DMS53 (cell line): Measurements from ENCODE around the gene DLX4.

ENCODE experiments used
- DNase-seq: peaks from one replicate; lab custom pipeline; 2025; lab: John Stamatoyannopoulos, UW

DLX4 gene

DNA sequence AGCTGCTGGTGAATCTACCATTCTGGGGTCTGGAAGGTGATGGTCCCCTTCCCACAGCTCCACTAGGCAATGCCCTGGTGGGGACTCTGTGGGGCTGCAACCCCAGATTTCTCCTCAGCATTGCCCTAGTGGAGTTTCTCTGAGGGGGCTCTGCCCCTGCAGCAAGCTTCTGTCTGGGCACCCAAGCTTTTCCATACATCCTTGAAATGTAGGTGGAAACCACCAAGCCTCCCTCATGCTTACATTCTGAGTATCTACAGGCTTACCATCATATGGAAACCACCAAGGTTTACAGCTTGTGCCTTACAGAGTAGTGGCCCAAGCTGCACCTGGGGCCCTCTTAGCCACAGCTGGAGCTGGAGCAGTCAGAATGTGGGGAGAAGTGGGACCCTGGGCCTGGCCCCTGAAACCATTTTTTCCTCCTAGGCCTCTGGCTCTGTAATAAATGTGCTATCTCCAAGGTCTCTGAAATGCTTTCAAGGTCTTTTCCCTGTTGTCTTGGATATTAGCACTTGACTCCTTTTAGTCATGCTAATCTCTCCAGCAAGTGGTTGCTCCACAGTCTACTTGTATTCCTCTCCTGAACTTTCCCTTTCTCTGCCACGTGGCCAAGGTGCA is 45.6 kb downstream of the DLX4 start:
- DNase-seq, result no peak

DNA sequence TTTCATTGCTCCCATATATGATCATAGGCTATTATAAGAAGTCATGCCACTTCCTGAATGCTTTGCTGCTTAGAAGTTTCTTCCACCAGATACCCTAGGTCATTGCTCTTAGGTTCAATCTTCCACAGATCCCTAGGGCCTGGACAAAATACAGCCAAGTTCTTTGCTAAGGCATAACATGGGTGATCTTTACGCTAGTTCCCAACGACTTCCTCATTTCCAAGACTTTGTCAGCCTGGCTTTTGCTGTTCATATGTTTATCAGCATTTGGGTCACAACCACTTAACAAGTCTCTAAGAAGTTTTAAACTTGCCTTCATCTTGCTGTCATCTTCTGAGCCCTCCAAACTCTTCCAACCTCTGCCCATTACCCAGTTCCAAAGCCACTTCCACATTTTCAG is 46.2 kb downstream of the DLX4 start:
- DNase-seq, result no peak

DNA sequence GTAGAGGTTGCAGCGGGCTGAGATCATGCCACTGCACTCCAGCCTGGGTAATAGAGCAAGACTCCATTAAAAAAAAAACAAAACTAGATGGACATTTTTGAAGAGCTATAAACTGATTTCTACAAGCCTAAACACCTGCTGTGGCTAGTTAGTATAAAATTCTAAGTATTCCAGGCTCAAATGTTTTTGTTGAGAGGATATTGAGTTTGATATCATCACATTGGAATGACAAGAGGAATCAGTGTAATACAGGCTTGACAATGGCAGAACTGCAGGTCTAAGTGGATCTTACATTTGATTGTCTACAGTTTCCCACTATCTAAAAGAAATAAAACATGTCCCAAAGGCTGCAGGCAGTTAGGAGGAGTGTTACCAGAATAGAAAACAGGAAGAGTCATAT is 49.9 kb downstream of the DLX4 start:
- DNase-seq, result no peak

DNA sequence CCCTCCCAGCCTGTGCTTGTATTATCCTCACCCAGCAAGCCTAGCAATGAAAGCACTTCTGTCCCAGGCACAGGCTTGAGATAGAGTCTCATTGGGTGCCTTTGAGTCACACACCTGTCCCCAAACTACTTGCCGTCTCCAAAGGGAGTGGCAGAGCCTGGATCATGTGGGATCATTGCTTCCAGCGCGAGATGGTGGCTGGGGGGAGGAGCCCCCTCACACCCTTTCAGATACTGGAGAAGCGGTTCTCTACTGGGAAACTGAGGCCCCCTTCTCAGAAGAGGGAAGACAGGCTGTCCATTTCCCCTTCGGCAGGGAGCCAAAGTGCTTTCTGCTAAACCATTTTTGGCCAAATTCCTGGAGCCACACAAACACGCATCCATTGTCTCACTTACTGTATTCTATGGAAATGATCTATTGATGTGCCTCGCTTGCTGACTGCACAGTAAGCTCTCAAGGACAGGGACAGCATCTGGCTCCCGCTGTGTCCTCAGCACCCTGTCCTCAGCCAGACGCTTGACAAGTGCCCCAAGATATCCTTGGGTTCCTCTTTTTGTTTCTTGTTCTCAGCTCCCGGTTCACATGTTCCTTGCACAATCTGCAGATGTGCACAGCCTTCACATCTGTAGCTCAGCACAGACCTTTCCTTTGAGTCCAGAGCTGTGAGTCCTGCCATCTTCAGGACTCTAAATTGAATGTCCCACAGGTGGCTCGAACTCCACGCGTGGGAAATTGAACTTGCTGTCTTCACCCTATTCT is 52.0 kb downstream of the DLX4 start:
- DNase-seq, result no peak

DNA sequence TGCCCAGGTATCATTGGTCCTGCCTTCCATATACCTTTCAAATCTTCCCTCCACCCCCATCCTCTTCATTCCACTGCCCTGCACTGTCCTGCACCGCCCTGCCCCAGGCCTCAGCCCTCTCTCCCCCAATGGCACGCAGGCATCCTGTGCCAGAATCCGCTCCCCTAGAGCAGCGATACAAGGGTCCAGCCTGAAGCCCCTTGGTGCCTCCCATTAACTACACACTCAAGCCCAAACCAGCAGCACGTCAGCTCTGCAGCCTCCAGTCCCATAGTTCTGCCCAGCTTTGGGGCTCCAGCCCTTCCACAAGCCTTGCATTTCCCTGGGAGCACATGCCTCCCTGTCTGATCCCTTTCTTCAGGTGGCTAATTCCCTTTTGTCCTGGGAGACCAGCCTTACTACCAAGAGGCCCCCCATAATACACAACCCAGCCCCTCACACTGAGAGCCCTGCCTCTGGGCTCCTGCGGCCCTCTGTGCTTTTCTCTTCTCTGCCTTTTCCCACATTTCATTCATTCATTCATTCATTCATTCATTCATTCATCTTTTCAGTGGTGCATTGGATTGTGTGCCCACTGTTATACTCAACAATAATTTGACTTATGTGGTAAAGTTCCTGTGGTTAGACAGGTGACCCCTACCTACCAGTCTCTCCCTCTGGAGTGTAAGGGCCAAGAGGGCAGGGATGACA is 52.8 kb downstream of the DLX4 start:
- DNase-seq, result no peak

DNA sequence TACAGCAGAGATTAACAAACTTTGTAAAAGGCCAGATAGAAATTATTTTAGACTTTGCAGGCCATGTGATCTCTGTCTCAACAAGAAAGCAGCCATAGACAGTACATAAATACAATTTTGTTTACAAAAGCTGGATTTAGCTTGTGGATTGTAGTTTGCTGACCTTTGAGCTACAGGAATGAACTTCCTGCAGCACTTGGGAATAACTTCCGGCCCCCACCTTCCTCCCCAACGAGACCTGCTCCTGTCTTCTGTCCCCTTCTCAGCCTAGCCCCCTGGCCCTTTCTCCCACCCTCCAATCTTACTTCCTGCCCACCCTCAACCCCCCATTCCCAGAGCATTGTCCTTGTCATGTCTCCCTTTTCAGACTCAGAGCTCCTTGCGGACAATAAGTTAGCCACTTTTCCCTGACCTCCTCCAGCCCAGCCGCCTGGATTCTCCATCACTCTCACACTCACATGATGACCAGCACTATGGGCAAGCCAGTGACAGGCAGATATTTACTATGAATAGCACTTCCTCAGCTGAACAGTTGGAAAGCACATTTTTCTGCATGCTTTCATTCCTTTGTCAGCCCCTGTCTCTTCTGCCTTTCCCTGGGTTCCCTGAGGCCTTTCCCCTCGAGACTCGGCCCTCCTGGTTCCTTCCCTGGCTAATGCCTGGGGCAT is 53.6 kb downstream of the DLX4 start:
- no peak for DNase-seq

DNA sequence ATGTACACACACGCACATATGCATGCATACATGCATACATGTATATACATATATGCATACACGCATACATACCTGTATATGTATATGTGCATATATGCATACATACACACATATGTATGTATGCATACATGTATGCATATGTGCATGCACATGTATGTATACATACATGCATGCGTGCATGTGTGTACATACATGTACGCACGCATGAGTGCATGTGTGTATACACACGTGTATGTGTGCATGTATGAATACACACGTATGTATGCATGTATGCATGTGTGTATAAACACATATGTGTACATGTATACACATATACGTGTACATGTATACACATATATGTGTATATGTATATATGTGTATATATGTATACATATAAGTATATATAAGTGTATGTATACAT is 54.5 kb downstream of the DLX4 start:
- DNase-seq, result no peak
